GM18505 (cell line): ENCODE data around the gene AP5B1.
"Not testable (repeated sequence)": the region's sequence is repeated elsewhere in the genome, so short reads cannot be mapped to it uniquely, and the experiment has no call there.

Experiments used
- ATAC-seq: cut with Tn5 transposase; IDR thresholded peaks from one replicate; pipeline ENCODE4 v1.9.1; 2021; ENCODE audit not compliant: unreplicated experiment
- POLR2A ChIP-seq: IDR thresholded peaks from 4 replicates; pipeline ENCODE4 v1.6.1; 2011; ENCODE audit warnings: borderline replicate concordance; ENCODE audit not compliant: insufficient read depth, insufficient read length; ENCODE audit errors: extremely low read depth

Gene AP5B1

DNA sequence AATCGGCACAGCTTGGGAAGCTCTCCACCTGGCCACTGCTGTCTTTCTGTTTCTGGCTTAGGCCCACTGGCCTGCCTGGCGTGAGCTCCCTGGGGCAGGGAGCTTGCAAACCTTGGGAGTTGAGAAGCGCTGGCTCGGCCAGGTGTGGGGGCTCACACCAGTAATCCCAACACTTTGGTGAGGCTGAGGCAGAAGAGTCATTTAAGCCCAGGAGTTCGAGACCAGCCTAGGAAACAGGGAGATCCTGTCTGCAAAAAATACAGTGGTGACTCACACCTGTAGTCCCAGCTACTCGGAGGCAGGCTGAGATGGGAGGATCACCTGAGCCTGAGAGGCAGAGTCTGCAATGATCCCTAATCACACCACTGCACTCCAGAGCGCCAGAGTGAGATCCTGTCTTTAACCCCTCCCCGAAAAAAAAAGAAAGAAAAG is 4.0 kb downstream of the AP5B1 start:
- TF ChIP-seq POLR2A = no peak
- no peak for ATAC-seq

DNA sequence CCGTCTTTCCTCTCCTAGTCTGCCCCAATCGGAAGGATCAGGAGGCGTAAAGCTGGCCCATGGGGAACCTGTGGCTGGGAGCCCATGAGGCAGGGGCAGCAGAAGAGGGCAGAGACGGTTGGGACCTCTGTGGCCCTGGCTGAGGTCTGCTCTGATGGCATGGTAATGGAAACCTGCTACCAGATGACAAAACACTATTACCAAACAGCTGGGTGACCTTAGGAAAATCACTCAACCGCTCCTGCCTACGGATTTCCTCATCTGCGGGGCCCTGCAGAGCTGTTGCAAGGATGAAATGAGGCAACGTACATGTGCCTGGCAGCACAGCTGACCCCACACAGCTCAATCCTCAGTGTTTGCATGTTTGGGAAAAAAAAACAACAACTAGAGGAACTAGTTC is 4.6 kb downstream of the AP5B1 start:
- no peak for TF ChIP-seq POLR2A
- no peak for ATAC-seq

DNA sequence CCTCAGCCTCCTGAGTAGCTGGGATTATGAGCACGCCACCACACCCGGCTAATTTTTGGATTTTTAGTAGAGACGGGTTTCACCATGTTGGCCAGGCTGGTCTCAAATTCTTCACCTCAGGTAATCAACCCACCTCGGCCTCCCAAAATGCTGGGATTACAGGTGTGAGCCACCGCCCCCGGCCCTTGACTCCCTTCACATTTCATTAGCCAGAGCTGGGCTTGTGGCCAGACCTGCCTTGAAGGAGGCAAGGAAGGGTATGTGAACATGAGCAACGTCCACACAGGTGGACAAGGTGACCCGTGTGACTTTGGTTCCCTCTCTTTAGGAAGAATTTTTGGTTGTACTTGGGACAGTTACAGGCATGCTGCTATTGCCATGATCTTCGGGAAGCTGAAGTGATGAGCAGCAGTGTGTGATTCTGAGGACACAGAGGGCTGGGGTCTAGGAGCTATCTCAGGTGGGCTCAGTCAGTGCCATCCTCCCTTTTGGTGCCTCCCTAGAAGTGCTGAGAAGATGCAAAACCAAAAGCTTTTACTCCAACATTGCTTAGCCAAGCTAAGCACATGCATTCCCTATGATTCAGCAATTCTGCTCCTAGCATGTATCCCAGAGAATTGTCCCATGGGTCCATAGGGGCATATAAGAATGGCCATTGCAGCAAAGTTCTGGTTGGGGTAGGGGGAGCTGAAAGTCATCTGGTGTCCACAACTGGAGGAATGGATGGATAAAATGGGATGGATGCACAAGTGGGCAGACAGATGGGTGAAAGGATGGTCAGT is 6.1 kb downstream of the AP5B1 start:
- TF ChIP-seq POLR2A = no peak
- ATAC-seq = no peak

DNA sequence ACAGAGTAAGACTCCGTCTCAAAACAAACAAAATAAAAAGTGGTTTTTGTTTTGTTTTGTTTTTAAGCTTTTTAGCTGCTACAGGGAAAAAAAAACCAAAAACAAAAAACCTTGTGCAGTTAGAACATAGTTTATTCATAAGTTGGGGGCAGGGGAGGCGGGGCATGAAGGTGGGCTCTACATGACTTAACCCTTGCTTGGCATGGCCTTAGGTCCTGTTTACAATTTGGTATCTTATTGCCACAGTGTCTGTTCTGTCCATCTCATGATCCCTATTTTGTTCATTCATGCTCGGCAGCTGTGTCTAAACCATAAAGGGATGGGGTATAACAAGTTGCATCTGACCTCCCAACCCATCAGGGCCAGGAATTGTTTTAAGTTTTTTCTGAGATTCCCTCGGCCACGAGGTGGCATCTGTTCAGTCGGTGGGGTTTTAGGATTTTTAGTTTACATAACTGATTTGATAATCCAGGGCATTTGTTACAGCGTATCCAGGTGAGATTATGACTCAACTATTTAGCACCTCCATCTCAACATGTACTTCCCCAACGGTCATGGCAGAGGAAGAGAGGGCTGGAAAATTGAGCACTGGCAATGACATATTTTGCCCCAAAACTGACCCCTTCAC is 6.9 kb downstream of the AP5B1 start:
- no peak for TF ChIP-seq POLR2A
- no peak for ATAC-seq

DNA sequence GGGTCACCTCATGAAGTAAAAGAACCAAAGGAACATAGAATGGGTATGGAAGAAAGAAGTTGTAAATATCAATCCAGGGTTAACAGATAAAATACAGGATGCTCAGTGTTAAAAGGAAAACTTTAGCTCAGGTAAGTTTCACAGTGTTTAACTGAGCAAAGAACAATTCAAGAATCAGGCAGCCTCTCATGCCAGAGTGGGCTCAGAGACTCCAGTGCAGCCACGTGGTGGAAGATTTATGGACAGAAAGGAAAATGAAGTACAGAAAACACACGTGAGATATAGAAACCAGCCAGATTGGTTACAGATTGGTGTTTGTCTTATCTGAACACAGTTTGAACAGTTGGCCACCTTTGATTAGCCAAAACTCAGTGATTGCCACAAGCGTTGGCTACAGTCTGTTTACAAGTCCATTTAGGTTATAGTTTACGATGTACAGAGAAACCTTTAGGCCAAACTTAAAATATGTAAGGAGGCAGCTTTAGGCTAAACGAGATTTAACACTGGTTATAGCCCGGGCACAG is 9.1 kb downstream of the AP5B1 start:
- TF ChIP-seq POLR2A = no peak

DNA sequence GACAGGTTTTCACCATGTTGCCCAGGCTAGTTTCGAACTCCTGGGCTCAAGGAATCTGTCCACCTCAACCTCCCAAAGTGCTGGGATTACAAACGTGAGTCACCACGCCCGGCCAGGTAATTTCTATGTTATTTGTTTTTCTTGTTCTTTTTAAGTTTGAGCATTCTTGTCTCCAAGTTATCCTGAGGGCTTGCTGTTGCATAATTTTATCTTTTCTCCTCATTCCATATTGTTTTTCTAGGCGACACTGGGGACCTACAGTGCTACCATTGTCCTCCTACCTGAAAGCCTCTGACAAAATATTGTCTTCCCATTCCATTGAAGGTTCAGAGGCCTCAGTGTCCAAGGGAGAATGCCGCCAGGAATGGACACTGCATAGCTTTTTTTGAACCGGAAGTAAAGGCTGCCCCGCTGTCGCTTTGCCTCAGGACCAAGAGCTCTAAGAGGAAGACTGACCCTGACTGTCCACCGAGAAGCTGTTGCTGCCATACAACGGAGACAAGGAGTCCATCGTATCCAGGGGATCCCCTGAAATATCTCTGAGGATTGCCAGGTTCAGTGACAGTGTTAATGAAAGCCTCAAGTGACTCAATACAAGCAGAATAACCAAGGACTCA is 9.7 kb downstream of the AP5B1 start:
- no peak for TF ChIP-seq POLR2A
- ATAC-seq = no peak

More for the DNA sequence above, 9.1 kb downstream of the AP5B1 start:
- no peak for ATAC-seq

DNA sequence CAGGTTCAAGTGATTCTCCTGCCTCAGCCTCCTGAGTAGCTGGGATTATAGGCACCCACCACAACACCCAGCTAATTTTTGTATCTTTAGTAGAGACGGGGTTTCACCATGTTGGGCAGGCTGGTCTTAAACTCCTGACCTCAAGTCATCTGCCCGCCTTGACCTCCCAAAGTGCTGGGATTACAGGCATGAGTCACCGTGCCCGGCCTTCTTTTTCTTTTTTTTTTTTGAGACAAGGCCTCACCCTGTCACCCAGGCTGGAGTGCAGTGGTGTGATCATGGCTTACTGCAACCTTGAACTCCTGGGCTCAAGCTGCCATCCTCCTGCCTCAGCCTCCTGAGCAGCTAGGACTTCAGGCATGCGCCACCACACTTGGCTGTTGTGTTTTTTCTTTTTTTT is 13.0 kb downstream of the AP5B1 start:
- not testable (repeated sequence) for ATAC-seq

DNA sequence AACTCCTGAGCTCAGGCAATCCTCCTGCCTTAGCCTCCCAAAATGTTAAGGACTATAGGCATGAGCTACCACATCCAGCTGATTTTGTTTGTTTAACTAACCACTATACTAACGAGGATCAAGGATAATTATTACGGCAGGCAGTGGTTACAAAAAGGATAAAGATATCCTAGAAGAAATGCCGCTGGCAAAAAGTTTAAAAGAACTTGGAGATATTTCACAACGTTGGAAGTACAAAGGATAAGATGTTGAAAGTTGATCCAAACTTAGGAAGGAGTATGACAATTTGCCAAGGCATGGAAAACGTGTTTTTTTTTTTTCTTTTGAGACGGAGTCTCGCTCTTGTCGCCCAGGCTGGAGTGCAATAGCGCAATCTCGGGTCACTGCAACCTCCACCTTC is 13.4 kb downstream of the AP5B1 start:
- no peak for ATAC-seq

DNA sequence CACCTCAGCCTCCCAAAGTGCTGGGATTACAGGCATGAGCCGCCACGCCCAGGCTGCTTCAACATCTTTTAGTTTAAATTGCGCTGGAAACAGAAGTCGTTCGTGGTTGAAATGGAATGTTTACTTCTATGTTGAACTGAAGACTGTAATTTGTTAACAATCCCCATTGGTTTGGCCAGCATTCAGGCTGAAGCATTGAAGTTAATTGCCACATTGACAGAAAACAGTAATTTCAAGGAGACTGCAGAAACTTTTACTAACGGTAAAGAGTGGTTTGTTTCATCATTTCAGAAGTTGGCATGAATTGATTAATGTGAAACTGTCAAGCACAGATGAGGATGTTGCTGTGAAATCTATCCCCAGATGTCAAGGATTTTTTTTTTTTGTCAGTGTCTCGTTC is 14.2 kb downstream of the AP5B1 start:
- ATAC-seq = no peak
- no peak for TF ChIP-seq POLR2A

More for the DNA sequence above, 13.4 kb downstream of the AP5B1 start:
- TF ChIP-seq POLR2A = no peak

DNA sequence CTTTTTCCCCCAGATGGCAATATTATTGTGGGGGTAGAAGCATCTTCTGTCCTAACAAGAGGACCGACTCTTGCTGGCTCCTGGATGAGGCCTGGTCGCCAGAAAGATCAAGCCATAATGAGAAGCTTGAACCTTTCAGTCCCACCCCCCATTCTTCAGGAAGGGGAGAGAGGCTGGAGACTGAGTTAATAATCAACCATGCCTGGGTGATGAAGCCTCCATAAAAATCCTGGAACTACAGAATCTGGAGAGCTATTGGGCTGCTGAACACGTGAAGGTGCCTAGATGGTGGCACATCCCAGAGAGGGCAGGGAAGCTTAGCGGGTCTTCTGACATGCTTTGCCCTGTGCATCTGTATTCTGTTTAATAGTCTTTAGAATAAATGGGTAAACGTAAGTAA is 16.3 kb downstream of the AP5B1 start:
- TF ChIP-seq POLR2A = no peak
- ATAC-seq = no peak

DNA sequence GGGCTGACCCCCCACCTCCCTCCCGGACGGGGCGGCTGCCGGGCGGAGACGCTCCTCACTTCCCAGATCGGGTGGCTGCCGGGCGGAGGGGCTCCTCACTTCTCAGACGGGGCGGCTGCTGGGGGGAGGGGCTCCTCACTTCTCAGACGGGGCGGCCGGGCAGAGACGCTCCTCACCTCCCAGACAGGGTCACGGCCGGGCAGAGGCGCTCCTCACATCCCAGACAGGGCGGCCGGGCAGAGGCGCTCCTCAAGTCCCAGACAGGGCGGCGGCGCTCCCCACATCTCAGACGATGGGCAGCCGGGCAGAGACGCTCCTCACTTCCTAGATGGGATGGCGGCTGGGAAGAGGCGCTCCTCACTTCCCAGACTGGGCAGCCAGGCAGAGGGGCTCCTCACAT is 18.0 kb downstream of the AP5B1 start:
- ATAC-seq = not testable (repeated sequence)

DNA sequence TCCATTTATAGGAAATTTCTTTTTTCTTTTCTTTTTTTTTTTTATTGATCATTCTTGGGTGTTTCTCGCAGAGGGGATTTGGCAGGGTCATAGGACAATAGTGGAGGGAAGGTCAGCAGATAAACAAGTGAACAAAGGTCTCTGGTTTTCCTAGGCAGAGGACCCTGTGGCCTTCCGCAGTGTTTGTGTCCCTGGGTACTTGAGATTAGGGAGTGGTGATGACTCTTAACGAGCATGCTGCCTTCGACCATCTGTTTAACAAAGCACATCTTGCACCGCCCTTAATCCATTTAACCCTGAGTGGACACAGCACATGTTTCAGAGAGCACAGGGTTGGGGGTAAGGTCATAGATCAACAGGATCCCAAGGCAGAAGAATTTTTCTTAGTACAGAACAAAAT is 18.6 kb downstream of the AP5B1 start:
- not testable (repeated sequence) for ATAC-seq

DNA sequence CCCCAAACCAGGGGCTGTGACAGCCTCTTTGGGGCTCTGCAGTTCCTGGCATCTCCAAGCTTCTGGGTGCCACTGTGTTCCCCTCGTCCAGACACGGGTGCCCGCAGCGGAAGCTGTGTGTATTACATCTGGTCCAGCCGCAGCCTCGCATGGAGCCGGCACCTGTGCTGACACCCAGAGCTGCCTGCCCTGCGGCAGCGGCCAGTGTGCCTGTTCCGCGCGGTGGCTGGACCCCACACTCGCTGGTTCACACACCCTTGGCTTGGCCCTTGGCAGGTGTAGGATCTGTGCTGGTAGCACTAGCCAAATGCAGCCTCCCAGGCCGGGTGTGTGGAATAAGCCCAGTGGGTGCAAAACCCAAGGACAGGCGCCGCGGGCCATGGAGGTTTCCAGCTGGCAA is 35.7 kb downstream of the AP5B1 start:
- TF ChIP-seq POLR2A = no peak
- ATAC-seq = no peak

DNA sequence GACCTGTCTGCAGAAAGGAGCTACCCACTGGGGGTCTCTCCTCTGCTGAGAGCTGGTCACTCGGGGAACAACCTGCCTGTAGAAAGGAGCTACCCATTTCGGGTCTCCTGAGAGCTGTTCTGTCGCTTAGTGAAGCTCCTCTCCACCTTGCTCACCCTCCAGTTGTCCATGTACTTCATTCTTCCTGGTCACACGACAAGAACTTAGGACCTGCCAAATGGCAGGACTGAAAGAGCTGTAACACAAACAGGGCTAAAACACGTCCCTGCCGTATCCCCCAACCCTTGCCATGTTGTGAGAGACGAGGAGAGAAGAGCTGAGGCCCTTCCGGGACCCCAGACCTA is 36.1 kb downstream of the AP5B1 start:
- no peak for TF ChIP-seq POLR2A
- ATAC-seq = no peak

DNA sequence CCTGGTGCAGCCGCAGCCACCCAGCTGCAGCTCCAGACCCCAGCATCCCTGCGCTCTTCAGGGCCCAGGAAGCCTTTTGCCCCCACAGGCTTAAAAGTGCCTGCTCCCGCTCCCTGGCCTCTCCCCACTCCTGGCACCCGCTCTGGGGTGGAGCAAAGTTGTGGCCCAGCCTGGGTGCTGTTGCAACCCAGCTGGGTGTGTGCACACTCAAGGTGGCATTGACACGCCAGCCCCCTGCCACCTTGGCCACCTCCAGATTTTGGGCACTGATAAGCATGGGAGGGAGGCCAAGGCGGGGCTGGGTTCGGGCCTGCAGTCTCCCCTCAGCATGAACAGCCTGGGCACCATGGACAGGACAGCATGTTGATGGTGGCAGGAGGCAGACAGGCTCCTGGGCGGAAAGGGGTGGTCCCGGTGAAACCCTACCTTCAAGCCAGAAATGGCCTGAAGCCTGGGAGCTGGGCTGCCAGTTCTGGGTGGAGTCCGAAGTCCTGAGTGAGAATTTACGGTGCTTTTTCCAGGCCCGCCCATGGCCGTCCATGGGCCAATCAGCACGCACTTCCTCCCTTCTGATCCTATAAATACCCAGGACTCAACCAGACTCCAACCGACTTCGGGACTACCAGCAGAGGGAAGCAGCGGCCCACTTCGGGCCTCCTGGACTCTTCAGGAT is 36.6 kb downstream of the AP5B1 start:
- ATAC-seq = no peak
- no peak for TF ChIP-seq POLR2A
